ENCODE data around the gene MCRS1. TPM values are rescaled to one million over a fixed set of nuclear protein-coding genes. Genes with fewer than 3 reads are reported as not detected.
"Not testable (repeated sequence)": the region's sequence is repeated elsewhere in the genome, so short reads cannot be mapped to it uniquely, and the experiment has no call there.

MCRS1 gene
- total RNA-seq, 1 experiment from 2014 or later: 58.7 TPM

DNA sequence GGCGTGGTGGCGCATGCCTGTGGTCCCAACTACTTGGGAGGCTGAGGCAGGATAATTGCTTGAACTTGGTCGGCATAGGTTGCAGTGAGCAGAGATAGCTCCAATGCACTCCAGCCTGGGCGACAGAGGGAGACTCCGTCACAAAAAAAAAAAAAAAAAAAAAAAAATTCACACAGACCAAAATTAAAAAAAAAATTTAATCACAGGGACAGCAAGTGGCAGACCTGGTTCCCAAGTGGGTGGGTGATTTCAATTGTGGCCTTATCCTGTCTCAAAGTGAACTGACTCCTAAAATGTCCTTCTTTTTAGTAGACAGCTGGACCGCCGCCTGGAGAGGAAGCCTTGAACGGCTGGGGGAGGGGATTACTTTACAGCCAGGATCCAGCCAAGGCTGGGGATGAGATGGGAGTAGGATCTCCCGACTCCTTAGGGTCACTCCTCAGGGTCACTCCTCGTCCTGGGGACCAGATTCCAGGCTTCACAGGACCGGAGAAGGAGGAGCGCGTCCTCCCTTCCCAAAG is 30.7 kb downstream of the MCRS1 start:
- CTCF ChIA-PET: interaction anchor here (0.8 to 1.7 kb wide), 3 partner anchors 17 to 179 kb away, joined by 3 to 10 read pairs (median 4); no protein-coding TSS in a partner anchor
- peaks cover 10% of the 10 kb centered on the region for H3K27me3 Mint-ChIP-seq (ENCODE audit: insufficient read depth, unreplicated experiment)
- no TSS peak for BruUV-seq (replicated peaks)

GRCh38 chr12:49536526-49537071 is 31.3 kb downstream of the MCRS1 start:
- Mint-ChIP-seq H3K27me3 (ENCODE audit: insufficient read depth, unreplicated experiment) (peaks cover 10% of the 10 kb centered on the region), H3K4me3 (ENCODE audit: unreplicated experiment) (no peak overlapping the region), H3K4me1 (ENCODE audit: insufficient read depth, unreplicated experiment) (peaks cover 15% of the 10 kb centered on the region), H3K9me3 (ENCODE audit: unreplicated experiment) (no peaks in the 10 kb centered on the region), H3K27ac (ENCODE audit: low read depth, unreplicated experiment) (no peak overlapping the region), H3K36me3 (ENCODE audit: insufficient read depth, unreplicated experiment) (no peaks in the 10 kb centered on the region)
- intact Hi-C loops (cut with micrococcal nuclease): no loop called here
- no TSS peak for BruUV-seq (replicated peaks)
- CTCF ChIA-PET: interaction anchor here (0.6 to 1.5 kb wide), 5 partner anchors 23 to 205 kb away, joined by 3 to 8 read pairs (median 4); no protein-coding TSS in a partner anchor
- no peak for DNase-seq (ENCODE audit: unreplicated experiment)
- TF ChIP-seq, protein P1, sequence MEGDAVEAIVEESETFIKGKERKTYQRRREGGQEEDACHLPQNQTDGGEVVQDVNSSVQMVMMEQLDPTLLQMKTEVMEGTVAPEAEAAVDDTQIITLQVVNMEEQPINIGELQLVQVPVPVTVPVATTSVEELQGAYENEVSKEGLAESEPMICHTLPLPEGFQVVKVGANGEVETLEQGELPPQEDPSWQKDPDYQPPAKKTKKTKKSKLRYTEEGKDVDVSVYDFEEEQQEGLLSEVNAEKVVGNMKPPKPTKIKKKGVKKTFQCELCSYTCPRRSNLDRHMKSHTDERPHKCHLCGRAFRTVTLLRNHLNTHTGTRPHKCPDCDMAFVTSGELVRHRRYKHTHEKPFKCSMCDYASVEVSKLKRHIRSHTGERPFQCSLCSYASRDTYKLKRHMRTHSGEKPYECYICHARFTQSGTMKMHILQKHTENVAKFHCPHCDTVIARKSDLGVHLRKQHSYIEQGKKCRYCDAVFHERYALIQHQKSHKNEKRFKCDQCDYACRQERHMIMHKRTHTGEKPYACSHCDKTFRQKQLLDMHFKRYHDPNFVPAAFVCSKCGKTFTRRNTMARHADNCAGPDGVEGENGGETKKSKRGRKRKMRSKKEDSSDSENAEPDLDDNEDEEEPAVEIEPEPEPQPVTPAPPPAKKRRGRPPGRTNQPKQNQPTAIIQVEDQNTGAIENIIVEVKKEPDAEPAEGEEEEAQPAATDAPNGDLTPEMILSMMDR (IDR thresholded peaks at IDR 0.05; ENCODE audit: unreplicated experiment): no peak
- POLR2A ChIA-PET: interaction anchor here (0.5 kb wide), 1 partner anchor 53 kb away, joined by 3 read pairs; no protein-coding TSS in a partner anchor

More for the DNA sequence above, 30.7 kb downstream of the MCRS1 start:
- H3K36me3 Mint-ChIP-seq (ENCODE audit: insufficient read depth, unreplicated experiment): no peaks in the 10 kb centered on the region
- no peak overlapping the region for H3K27ac Mint-ChIP-seq (ENCODE audit: low read depth, unreplicated experiment)
- no peaks in the 10 kb centered on the region for H3K9me3 Mint-ChIP-seq (ENCODE audit: unreplicated experiment)
- DNase-seq (ENCODE audit: unreplicated experiment): no peak
- TF ChIP-seq, protein P1 (IDR thresholded peaks at IDR 0.05; ENCODE audit: unreplicated experiment): no peak
- intact Hi-C loops (cut with micrococcal nuclease): no loop called here
- peaks cover 15% of the 10 kb centered on the region for H3K4me1 Mint-ChIP-seq (ENCODE audit: insufficient read depth, unreplicated experiment)
- peak overlapping the region; percentile 62 for H3K4me3 Mint-ChIP-seq (ENCODE audit: unreplicated experiment)
- POLR2A ChIA-PET: interaction anchor here (1.4 kb wide), 1 partner anchor 204 kb away, joined by 4 read pairs; the partner anchor contains the start of gene TMBIM6

GRCh38 chr12:49535921-49536525 is 31.9 kb downstream of the MCRS1 start:
- ChIA-PET POLR2A (interaction anchor here (0.5 kb wide), 1 partner anchor 53 kb away, joined by 3 read pairs; no protein-coding TSS in a partner anchor), CTCF (interaction anchor here (0.6 to 1.5 kb wide), 5 partner anchors 23 to 251 kb away, joined by 3 to 8 read pairs (median 4); no protein-coding TSS in a partner anchor)
- no peaks in the 10 kb centered on the region for H3K36me3 Mint-ChIP-seq (ENCODE audit: insufficient read depth, unreplicated experiment)
- intact Hi-C loops (cut with micrococcal nuclease): no loop called here
- TF ChIP-seq, protein P1 (IDR thresholded peaks at IDR 0.05; ENCODE audit: unreplicated experiment): no peak
- BruUV-seq (replicated peaks): no TSS peak
- H3K27ac Mint-ChIP-seq (ENCODE audit: low read depth, unreplicated experiment): no peak overlapping the region
- H3K27me3 Mint-ChIP-seq (ENCODE audit: insufficient read depth, unreplicated experiment): peaks cover 10% of the 10 kb centered on the region
- DNase-seq (ENCODE audit: unreplicated experiment): no peak
- peaks cover 15% of the 10 kb centered on the region for H3K4me1 Mint-ChIP-seq (ENCODE audit: insufficient read depth, unreplicated experiment)
- H3K9me3 Mint-ChIP-seq (ENCODE audit: unreplicated experiment): no peaks in the 10 kb centered on the region
- H3K4me3 Mint-ChIP-seq (ENCODE audit: unreplicated experiment): no peak overlapping the region

DNA sequence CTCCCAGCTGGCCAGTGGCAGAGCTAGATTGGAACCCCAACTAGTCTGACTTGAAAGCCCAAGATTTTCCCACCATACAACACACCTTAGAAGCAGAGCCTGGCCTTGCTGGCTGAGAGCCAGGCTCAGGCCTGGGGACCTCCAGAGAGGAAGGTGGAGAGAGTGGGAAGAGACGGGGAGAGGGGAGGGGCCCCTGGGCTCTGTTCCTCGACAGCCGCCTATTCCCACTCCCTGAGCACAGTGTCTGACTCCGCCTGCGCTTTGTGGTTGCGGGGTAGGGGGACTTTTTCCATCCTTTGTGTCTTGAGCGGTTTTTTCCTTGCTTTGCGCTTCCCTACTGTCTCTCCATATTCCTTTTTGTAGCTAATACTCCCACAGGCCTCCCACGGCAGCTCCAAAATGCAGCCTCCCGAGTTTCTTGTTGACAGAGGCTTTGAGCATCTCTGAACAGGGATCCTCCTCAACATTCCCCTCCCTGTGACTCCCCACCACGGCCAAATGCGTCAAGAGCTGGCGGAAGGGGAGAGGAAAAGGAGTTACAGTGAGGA is 33.1 kb downstream of the MCRS1 start:
- Mint-ChIP-seq H3K27ac (ENCODE audit: low read depth, unreplicated experiment) (no peak overlapping the region), H3K36me3 (ENCODE audit: insufficient read depth, unreplicated experiment) (no peaks in the 10 kb centered on the region), H3K9me3 (ENCODE audit: unreplicated experiment) (no peaks in the 10 kb centered on the region), H3K4me1 (ENCODE audit: insufficient read depth, unreplicated experiment) (peaks cover 6% of the 10 kb centered on the region), H3K27me3 (ENCODE audit: insufficient read depth, unreplicated experiment) (peaks cover 1% of the 10 kb centered on the region), H3K4me3 (ENCODE audit: unreplicated experiment) (no peak overlapping the region)
- intact Hi-C loops (cut with micrococcal nuclease): no loop called here
- ChIA-PET CTCF (interaction anchor here (1.5 kb wide), 1 partner anchor 177 kb away, joined by 5 read pairs; no protein-coding TSS in a partner anchor), POLR2A (interaction anchor here (0.5 kb wide), 1 partner anchor 268 kb away, joined by 3 read pairs; no protein-coding TSS in a partner anchor)
- no TSS peak for BruUV-seq (replicated peaks)
- no peak for DNase-seq (ENCODE audit: unreplicated experiment)
- TF ChIP-seq, protein P1 (IDR thresholded peaks at IDR 0.05; ENCODE audit: unreplicated experiment): no peak

- H3K4me1 Mint-ChIP-seq (ENCODE audit: insufficient read depth, unreplicated experiment); DNase-seq (ENCODE audit: unreplicated experiment); intact Hi-C loops (cut with micrococcal nuclease); H3K27me3 Mint-ChIP-seq (ENCODE audit: insufficient read depth, unreplicated experiment); H3K9me3 Mint-ChIP-seq (ENCODE audit: unreplicated experiment); H3K27ac Mint-ChIP-seq (ENCODE audit: low read depth, unreplicated experiment); H3K4me3 Mint-ChIP-seq (ENCODE audit: unreplicated experiment); BruUV-seq (replicated peaks); H3K36me3 Mint-ChIP-seq (ENCODE audit: insufficient read depth, unreplicated experiment): not testable (repeated sequence)
- ChIA-PET CTCF (interaction anchor here (0.7 kb wide), 1 partner anchor 182 kb away, joined by 3 read pairs; no protein-coding TSS in a partner anchor), POLR2A (interaction anchor here (0.8 kb wide), 1 partner anchor 35 kb away, joined by 3 read pairs; no protein-coding TSS in a partner anchor)
Observed at GRCh38 chr12:49534122-49534521, 33.8 kb downstream of the MCRS1 start.

Measured in MCF 10A (cell line).